Lower lobe of right lung (tissue), 2 donors: ENCODE measurements around the gene MAPT. TPM values are rescaled to one million over a fixed set of nuclear protein-coding genes. Genes with fewer than 3 reads are reported as not detected.

Source experiments
- ATAC-seq, 2 donors: fragments of 200-7000 bp; cut with Tn5 transposase; one replicate each; pipeline ENCODE4 v1.9.1; 2020 to 2022; ENCODE audit warnings: mild to moderate bottlenecking in 2 of 2, moderate library complexity in 2 of 2
- DNase-seq: peaks from one replicate; pipeline ENCODE4 v3.0.0-alpha.2; 2020
- H3K27ac ChIP-seq: fragments of 200-600 bp; one replicate; pipeline ENCODE4 v1.8.0; 2022
- H3K27me3 ChIP-seq: fragments of 200-600 bp; one replicate; pipeline ENCODE4 v1.8.0; 2022; ENCODE audit warnings: low read depth
- H3K36me3 ChIP-seq: fragments of 200-600 bp; one replicate; pipeline ENCODE4 v1.8.0; 2022; ENCODE audit warnings: mild to moderate bottlenecking
- H3K4me1 ChIP-seq: fragments of 200-600 bp; one replicate; pipeline ENCODE4 v1.8.0; 2022
- H3K4me3 ChIP-seq: fragments of 200-600 bp; one replicate; pipeline ENCODE4 v1.8.0; 2022; ENCODE audit warnings: mild to moderate bottlenecking
- H3K9me3 ChIP-seq: fragments of 200-600 bp; one replicate; pipeline ENCODE4 v1.8.0; 2022
- CTCF ChIP-seq: fragments of 200-600 bp; IDR thresholded peaks from one replicate; pipeline ENCODE4 v1.8.0; 2022; ENCODE audit warnings: antibody characterized with exemption, mild to moderate bottlenecking
- intact Hi-C: fragments of 100-400 bp; cut with DNase I; formaldehyde crosslinking; loops from one replicate; pipeline ENCODE4 v1.11.0; 2022
- total RNA-seq: library from RNA; stranded (reverse); fragmentation: NEBNext Ultra II Directional; extraction: Animal tissue kit (Norgen Biotek cat#: 25700); gene quantifications from one replicate; pipeline ENCODE4 v1.2.1, GENCODE V29; 2021
- donor health status: DM: no; HTN: yes; CAD: no; lungs with severe emphysema.

The MAPT gene
- total RNA-seq, 1 donor from 2014 or later: 5.5 TPM

GRCh38 chr17:45981306-45981705 is 87.0 kb downstream of the MAPT start:
- H3K9me3 ChIP-seq: no peaks in the 10 kb centered on the region
- no peak overlapping the region for H3K27ac ChIP-seq
- no peak for TF ChIP-seq CTCF
- H3K36me3 ChIP-seq: no peaks in the 10 kb centered on the region
- H3K27me3 ChIP-seq: no peaks in the 10 kb centered on the region
- DNase-seq: no peak
- intact Hi-C loops: no loop called here
- no peak overlapping the region for H3K4me3 ChIP-seq
- no peak for ATAC-seq
- H3K4me1 ChIP-seq: no peaks in the 10 kb centered on the region

GRCh38 chr17:45982791-45983613 is 88.6 kb downstream of the MAPT start:
- H3K27me3 ChIP-seq: no peaks in the 10 kb centered on the region
- no peaks in the 10 kb centered on the region for H3K36me3 ChIP-seq
- ATAC-seq (peak in 1 of 2 donors; percentile 11), DNase-seq (no peak)
- H3K9me3 ChIP-seq: no peaks in the 10 kb centered on the region
- intact Hi-C loops: no loop called here
- H3K27ac ChIP-seq: no peak overlapping the region
- H3K4me1 ChIP-seq: no peaks in the 10 kb centered on the region
- H3K4me3 ChIP-seq: no peak overlapping the region
- TF ChIP-seq CTCF: no peak

GRCh38 chr17:45983614-45984310 is 89.4 kb downstream of the MAPT start:
- ATAC-seq: no peak
- no peak for DNase-seq
- intact Hi-C loops: no loop called here

GRCh38 chr17:45984368-45984767 is 90.0 kb downstream of the MAPT start:
- ATAC-seq (no peak), DNase-seq (no peak)
- no peak for TF ChIP-seq CTCF
- no peak overlapping the region for H3K4me3 ChIP-seq
- H3K36me3 ChIP-seq: no peaks in the 10 kb centered on the region
- no peak overlapping the region for H3K27ac ChIP-seq
- no peaks in the 10 kb centered on the region for H3K9me3 ChIP-seq
- H3K4me1 ChIP-seq: no peaks in the 10 kb centered on the region
- H3K27me3 ChIP-seq: no peaks in the 10 kb centered on the region
- intact Hi-C loops: no loop called here

More at GRCh38 chr17:45983614-45984310, 89.4 kb downstream of the MAPT start:
- no peaks in the 10 kb centered on the region for H3K36me3 ChIP-seq
- no peak for TF ChIP-seq CTCF
- no peaks in the 10 kb centered on the region for H3K4me1 ChIP-seq
- H3K27me3 ChIP-seq: no peaks in the 10 kb centered on the region
- H3K9me3 ChIP-seq: no peaks in the 10 kb centered on the region
- H3K4me3 ChIP-seq: no peak overlapping the region
- H3K27ac ChIP-seq: no peak overlapping the region

GRCh38 chr17:45985447-45985846 is 91.1 kb downstream of the MAPT start:
- no peaks in the 10 kb centered on the region for H3K9me3 ChIP-seq
- TF ChIP-seq CTCF: no peak
- H3K4me3 ChIP-seq: no peak overlapping the region
- DNase-seq (no peak), ATAC-seq (no peak)
- intact Hi-C loops: no loop called here
- no peaks in the 10 kb centered on the region for H3K36me3 ChIP-seq
- H3K27me3 ChIP-seq: no peaks in the 10 kb centered on the region
- no peak overlapping the region for H3K27ac ChIP-seq
- H3K4me1 ChIP-seq: no peaks in the 10 kb centered on the region
